Stimulated activated naive CD8-positive, alpha-beta T cell treated with anti-CD3 and anti-CD28 coated beads, Interleukin-15, Interleukin-2, amounts not matched to agents 100 U/mL and 50 U/mL, for 24 hours (primary cell): ENCODE data around the gene FAM219B.
"Not testable (repeated sequence)": the region's sequence is repeated elsewhere in the genome, so short reads cannot be mapped to it uniquely, and the experiment has no call there.

ENCODE experiments used
- ATAC-seq: fragments of 150-1000 bp; cut with Tn5 transposase; one replicate; pipeline ENCODE4 v1.10.0; 2021
- DNase-seq: peaks from one replicate; pipeline ENCODE4 v3.0.0; 2021

The FAM219B gene

GRCh38 chr15:74903676-74904075, 3.0 kb downstream of the FAM219B start:
- no peak for DNase-seq
- no peak for ATAC-seq

GRCh38 chr15:74902295-74903075, 4.2 kb downstream of the FAM219B start:
- no peak for ATAC-seq
- no peak for DNase-seq

GRCh38 chr15:74901612-74902063, 5.0 kb downstream of the FAM219B start:
- ATAC-seq (peak; percentile 44), DNase-seq (peak; percentile 64)

GRCh38 chr15:74897300-74897701, 9.3 kb downstream of the FAM219B start:
- no peak for DNase-seq
- ATAC-seq = no peak

GRCh38 chr15:74896316-74896715, 10.3 kb downstream of the FAM219B start:
- no peak for DNase-seq
- ATAC-seq = no peak

- ATAC-seq (no peak), DNase-seq (no peak)
These were observed 10.8 kb downstream of the FAM219B start for GRCh38 chr15:74895830-74896229.

GRCh38 chr15:74894383-74894782, 12.3 kb downstream of the FAM219B start:
- DNase-seq, ATAC-seq: not testable (repeated sequence)

- ATAC-seq = no peak
- no peak for DNase-seq
These were observed 13.0 kb downstream of the FAM219B start for GRCh38 chr15:74893627-74894026.

- DNase-seq = no peak
- ATAC-seq = no peak
These were observed 13.7 kb downstream of the FAM219B start for GRCh38 chr15:74892931-74893330.

- ATAC-seq (no peak), DNase-seq (no peak)
These were observed 14.3 kb downstream of the FAM219B start for GRCh38 chr15:74892313-74892712.

GRCh38 chr15:74891469-74891868, 15.2 kb downstream of the FAM219B start:
- ATAC-seq = no peak
- DNase-seq = no peak

- DNase-seq (no peak), ATAC-seq (no peak)
These were observed 16.0 kb downstream of the FAM219B start for GRCh38 chr15:74890665-74890960.

- ATAC-seq (peak; percentile 99), DNase-seq (peak; percentile 92)
These were observed 16.6 kb downstream of the FAM219B start, which contains the start of gene MPI for GRCh38 chr15:74889883-74890664. TSS of gene MPI (plus strand) at chr15:74890042. CDS start at chr15:74890074, 32 bp downstream.

- no peak for ATAC-seq
- peak; percentile 37 for DNase-seq
These were observed 17.2 kb downstream of the FAM219B start for GRCh38 chr15:74889390-74889882.

- ATAC-seq = no peak
These were observed 17.9 kb downstream of the FAM219B start for GRCh38 chr15:74888716-74889115.

GRCh38 chr15:74887537-74888193, 19.0 kb downstream of the FAM219B start:
- not testable (repeated sequence) for ATAC-seq, DNase-seq

More at GRCh38 chr15:74888716-74889115, 17.9 kb downstream of the FAM219B start:
- DNase-seq = no peak

- no peak for DNase-seq
These were observed 21.2 kb downstream of the FAM219B start for GRCh38 chr15:74885461-74885860.

GRCh38 chr15:74884428-74885223, 22.0 kb downstream of the FAM219B start:
- DNase-seq = no peak
- no peak for ATAC-seq

More at GRCh38 chr15:74885461-74885860, 21.2 kb downstream of the FAM219B start:
- no peak for ATAC-seq

- ATAC-seq = no peak
- no peak for DNase-seq
These were observed 24.1 kb downstream of the FAM219B start for GRCh38 chr15:74882528-74882927.

- DNase-seq = no peak
- ATAC-seq = no peak
These were observed 28.4 kb downstream of the FAM219B start for GRCh38 chr15:74878273-74878672.

- ATAC-seq (peak; percentile 1), DNase-seq (peak; percentile 27)
These were observed 32.8 kb downstream of the FAM219B start for GRCh38 chr15:74873756-74874424.
